ENCODE data around the gene CHAC1. TPM values are rescaled to one million over a fixed set of nuclear protein-coding genes. Genes with fewer than 3 reads are reported as not detected.

The CHAC1 gene
- polyA plus RNA-seq, 3 donors = 0.15 TPM; not detected in 2

- peaks cover 92 to 100% of the 10 kb centered on the region in 2 donors for H3K36me3 ChIP-seq (replicated peaks in 1 of 2; ENCODE audit: control insufficient read depth in 1 of 2, insufficient read depth in 2 of 2, low read length in 2 of 2)
- no peaks in the 10 kb centered on the region for H3K4me1 ChIP-seq (ENCODE audit: control insufficient read depth in 1 of 2, insufficient read depth in 2 of 2, low read length in 2 of 2)
- peak overlapping the region in 1 of 7 donors; percentile 26 for H3K27ac Mint-ChIP-seq
- no peak overlapping the region for H3K4me3 ChIP-seq (replicated peaks in 1 of 3; ENCODE audit: low read depth in 2 of 3, low read length in 3 of 3)
- no peak for DNase-seq
- H3K27me3 ChIP-seq (ENCODE audit: control insufficient read depth in 2 of 2, insufficient read depth in 2 of 2, low read length in 2 of 2) = no peaks in the 10 kb centered on the region
- no peaks in the 10 kb centered on the region for H3K9me3 Mint-ChIP-seq
- intact Hi-C loops (cut with micrococcal nuclease) = no loop called here
- no peaks in the 10 kb centered on the region for H3K9me3 ChIP-seq (replicated peaks in 1 of 2; ENCODE audit: control insufficient read depth in 1 of 2, insufficient read depth in 1 of 2, low read length in 2 of 2)
- no peak overlapping the region for H2AFZ ChIP-seq (ENCODE audit: insufficient read depth, low read depth, low read length, poor library complexity, severe bottlenecking)
- peaks cover 4% of the 10 kb centered on the region for H4K20me1 ChIP-seq (ENCODE audit: insufficient read depth, low read length)
- H3K36me3 Mint-ChIP-seq = peaks cover 92 to 93% of the 10 kb centered on the region in 2 donors
- WGBS (ENCODE audit: insufficient coverage) = 100% methylated on average over 2 of the region's 6 CpGs
- H3K4me2 ChIP-seq (replicated peaks; ENCODE audit: extremely low read depth, low read length, poor library complexity, severe bottlenecking) = no peak overlapping the region
- no peaks in the 10 kb centered on the region for H3K4me1 Mint-ChIP-seq
- no peaks in the 10 kb centered on the region for H3K79me2 ChIP-seq (ENCODE audit: insufficient read depth, low read length)
- no peaks in the 10 kb centered on the region for H3K27me3 Mint-ChIP-seq (ENCODE audit: low read depth in 3 of 3)
- no peak overlapping the region for H3K9ac ChIP-seq (ENCODE audit: insufficient read depth, low read length, poor library complexity, severe bottlenecking)
- TF ChIP-seq, protein P1, sequence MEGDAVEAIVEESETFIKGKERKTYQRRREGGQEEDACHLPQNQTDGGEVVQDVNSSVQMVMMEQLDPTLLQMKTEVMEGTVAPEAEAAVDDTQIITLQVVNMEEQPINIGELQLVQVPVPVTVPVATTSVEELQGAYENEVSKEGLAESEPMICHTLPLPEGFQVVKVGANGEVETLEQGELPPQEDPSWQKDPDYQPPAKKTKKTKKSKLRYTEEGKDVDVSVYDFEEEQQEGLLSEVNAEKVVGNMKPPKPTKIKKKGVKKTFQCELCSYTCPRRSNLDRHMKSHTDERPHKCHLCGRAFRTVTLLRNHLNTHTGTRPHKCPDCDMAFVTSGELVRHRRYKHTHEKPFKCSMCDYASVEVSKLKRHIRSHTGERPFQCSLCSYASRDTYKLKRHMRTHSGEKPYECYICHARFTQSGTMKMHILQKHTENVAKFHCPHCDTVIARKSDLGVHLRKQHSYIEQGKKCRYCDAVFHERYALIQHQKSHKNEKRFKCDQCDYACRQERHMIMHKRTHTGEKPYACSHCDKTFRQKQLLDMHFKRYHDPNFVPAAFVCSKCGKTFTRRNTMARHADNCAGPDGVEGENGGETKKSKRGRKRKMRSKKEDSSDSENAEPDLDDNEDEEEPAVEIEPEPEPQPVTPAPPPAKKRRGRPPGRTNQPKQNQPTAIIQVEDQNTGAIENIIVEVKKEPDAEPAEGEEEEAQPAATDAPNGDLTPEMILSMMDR (IDR thresholded peaks at IDR 0.05) = no peak
- H3K27ac ChIP-seq (ENCODE audit: low read depth in 1 of 2, low read length in 2 of 2) = no peak overlapping the region
- H3K4me3 Mint-ChIP-seq = no peak overlapping the region
Observed at GRCh38 chr15:40985541-40986330, 32.5 kb downstream of the CHAC1 start.

DNA sequence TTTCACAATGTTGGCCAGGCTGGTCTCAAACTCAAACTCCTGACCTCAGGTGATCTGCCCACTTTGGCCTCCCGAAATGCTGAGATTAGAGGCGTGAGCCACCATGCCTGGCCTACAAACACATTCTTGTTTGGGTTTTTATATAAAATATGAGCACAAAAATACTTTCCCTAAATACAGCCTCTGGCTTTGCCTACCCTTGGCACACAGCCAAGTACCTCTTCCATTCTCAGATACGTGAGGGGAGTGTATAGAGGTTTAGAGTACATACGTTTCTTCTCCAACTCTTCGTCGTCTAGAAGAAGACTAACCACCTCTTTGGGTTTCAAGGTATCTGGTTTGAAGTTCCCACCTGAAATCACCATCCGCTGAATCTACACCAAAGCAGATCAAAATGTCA lies 33.5 kb downstream of the CHAC1 start:
- no peaks in the 10 kb centered on the region for H3K79me2 ChIP-seq (ENCODE audit: insufficient read depth, low read length)
- H3K4me3 ChIP-seq (replicated peaks in 1 of 3; ENCODE audit: low read depth in 2 of 3, low read length in 3 of 3) = no peak overlapping the region
- H3K9ac ChIP-seq (ENCODE audit: insufficient read depth, low read length, poor library complexity, severe bottlenecking) = no peak overlapping the region
- H3K27me3 ChIP-seq (ENCODE audit: control insufficient read depth in 2 of 2, insufficient read depth in 2 of 2, low read length in 2 of 2) = no peaks in the 10 kb centered on the region
- TF ChIP-seq, protein P1 (IDR thresholded peaks at IDR 0.05) = no peak
- no peaks in the 10 kb centered on the region for H3K9me3 ChIP-seq (replicated peaks in 1 of 2; ENCODE audit: control insufficient read depth in 1 of 2, insufficient read depth in 1 of 2, low read length in 2 of 2)
- H3K36me3 ChIP-seq (replicated peaks in 1 of 2; ENCODE audit: control insufficient read depth in 1 of 2, insufficient read depth in 2 of 2, low read length in 2 of 2) = peaks cover 89 to 100% of the 10 kb centered on the region in 2 donors
- Mint-ChIP-seq H3K4me3 (no peak overlapping the region), H3K9me3 (no peaks in the 10 kb centered on the region), H3K27me3 (ENCODE audit: low read depth in 3 of 3) (no peaks in the 10 kb centered on the region), H3K4me1 (no peaks in the 10 kb centered on the region), H3K27ac (no peak overlapping the region), H3K36me3 (peaks cover 92 to 93% of the 10 kb centered on the region in 2 donors)
- intact Hi-C loops (cut with micrococcal nuclease) = no loop called here
- H2AFZ ChIP-seq (ENCODE audit: insufficient read depth, low read depth, low read length, poor library complexity, severe bottlenecking) = no peak overlapping the region
- no peak overlapping the region for H3K27ac ChIP-seq (ENCODE audit: low read depth in 1 of 2, low read length in 2 of 2)
- H3K4me1 ChIP-seq (ENCODE audit: control insufficient read depth in 1 of 2, insufficient read depth in 2 of 2, low read length in 2 of 2) = no peaks in the 10 kb centered on the region
- no peaks in the 10 kb centered on the region for H4K20me1 ChIP-seq (ENCODE audit: insufficient read depth, low read length)
- 100% methylated on average over 1 of the region's 7 CpGs for WGBS (ENCODE audit: insufficient coverage)
- no peak for DNase-seq
- no peak overlapping the region for H3K4me2 ChIP-seq (replicated peaks; ENCODE audit: extremely low read depth, low read length, poor library complexity, severe bottlenecking)
